IMR-90 (cell line): ENCODE results near the gene FCGR3B.
"Not testable (repeated sequence)": the region's sequence is repeated elsewhere in the genome, so short reads cannot be mapped to it uniquely, and the experiment has no call there.

ENCODE experiments used
- MAFK ChIP-seq: IDR thresholded peaks from 2 replicates; pipeline ENCODE4 v1.6.1; 2012; ENCODE audit warnings: low read depth, low read length, improper control_type of control experiment
- POLR2A ChIP-seq: IDR thresholded peaks from 2 replicates; pipeline ENCODE4 v1.6.1; 2012; ENCODE audit warnings: mild to moderate bottlenecking, low read depth, low read length
- TF ChIP-seq, protein P1 (sequence below): conservative IDR thresholded peaks from 2 replicates; pipeline ENCODE4 v1.5.1; 2012; ENCODE audit warnings: mild to moderate bottlenecking, low read depth, low read length, improper control_type of control experiment

- TF ChIP-seq, protein P1, sequence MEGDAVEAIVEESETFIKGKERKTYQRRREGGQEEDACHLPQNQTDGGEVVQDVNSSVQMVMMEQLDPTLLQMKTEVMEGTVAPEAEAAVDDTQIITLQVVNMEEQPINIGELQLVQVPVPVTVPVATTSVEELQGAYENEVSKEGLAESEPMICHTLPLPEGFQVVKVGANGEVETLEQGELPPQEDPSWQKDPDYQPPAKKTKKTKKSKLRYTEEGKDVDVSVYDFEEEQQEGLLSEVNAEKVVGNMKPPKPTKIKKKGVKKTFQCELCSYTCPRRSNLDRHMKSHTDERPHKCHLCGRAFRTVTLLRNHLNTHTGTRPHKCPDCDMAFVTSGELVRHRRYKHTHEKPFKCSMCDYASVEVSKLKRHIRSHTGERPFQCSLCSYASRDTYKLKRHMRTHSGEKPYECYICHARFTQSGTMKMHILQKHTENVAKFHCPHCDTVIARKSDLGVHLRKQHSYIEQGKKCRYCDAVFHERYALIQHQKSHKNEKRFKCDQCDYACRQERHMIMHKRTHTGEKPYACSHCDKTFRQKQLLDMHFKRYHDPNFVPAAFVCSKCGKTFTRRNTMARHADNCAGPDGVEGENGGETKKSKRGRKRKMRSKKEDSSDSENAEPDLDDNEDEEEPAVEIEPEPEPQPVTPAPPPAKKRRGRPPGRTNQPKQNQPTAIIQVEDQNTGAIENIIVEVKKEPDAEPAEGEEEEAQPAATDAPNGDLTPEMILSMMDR, result not testable (repeated sequence)
- TF ChIP-seq MAFK, POLR2A: not testable (repeated sequence)
Observed at GRCh38 chr1:161576676-161577075, 54.3 kb downstream of the FCGR3B start.
